HG03095 (cell line): ENCODE measurements around the gene MKRN2.
"Not testable (repeated sequence)": the region's sequence is repeated elsewhere in the genome, so short reads cannot be mapped to it uniquely, and the experiment has no call there.

Experiments
- ATAC-seq: cut with Tn5 transposase; IDR thresholded peaks from one replicate; pipeline ENCODE4 v1.9.1; 2021; ENCODE audit warnings: moderate library complexity; ENCODE audit not compliant: unreplicated experiment

MKRN2 gene

GRCh38 chr3:12586403-12586802 is 29.5 kb downstream of the MKRN2 start:
- ATAC-seq, result no peak

DNA sequence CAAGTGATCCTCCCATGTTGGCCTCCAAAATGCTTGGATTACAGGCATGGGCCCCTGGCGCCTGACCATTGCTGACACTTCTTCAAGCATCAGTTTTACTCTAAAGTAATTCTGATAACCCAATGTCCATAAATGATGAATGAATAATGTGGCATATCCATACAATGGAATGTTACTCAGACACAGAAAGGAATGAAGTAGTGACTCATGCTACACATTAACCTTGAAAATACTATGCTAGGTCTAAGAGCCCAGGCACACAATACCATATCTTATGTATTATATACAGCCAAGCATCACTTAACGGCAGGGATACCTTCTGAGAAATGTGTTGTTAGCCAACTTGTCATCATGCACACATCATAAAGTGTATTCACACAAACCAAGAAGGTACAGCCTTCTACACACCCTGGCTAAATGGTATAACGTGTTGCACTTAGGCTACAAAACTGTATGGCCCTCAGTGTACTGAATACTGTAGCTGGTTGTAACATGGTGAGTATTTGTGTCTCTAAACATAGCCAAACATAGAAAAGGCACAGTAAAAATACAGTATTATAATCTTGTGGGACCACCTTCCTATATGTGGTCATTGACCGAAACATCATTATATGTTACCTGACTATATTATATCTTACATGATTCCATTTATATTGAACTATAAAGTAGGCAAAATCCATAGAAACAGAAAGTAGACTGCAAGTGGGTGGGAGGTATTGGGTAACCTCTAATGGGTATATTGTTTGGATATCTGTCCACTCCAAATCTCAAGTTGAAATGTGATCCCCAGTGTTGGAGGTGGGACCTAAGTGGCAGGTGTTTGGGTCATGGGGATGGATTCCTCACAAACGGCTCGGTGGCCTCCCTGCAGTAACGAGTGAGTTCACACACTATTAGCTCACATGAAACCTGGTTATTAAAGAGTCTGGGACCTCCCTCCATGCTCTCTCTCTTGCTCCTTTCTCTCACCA is 31.4 kb downstream of the MKRN2 start:
- no peak for ATAC-seq

DNA sequence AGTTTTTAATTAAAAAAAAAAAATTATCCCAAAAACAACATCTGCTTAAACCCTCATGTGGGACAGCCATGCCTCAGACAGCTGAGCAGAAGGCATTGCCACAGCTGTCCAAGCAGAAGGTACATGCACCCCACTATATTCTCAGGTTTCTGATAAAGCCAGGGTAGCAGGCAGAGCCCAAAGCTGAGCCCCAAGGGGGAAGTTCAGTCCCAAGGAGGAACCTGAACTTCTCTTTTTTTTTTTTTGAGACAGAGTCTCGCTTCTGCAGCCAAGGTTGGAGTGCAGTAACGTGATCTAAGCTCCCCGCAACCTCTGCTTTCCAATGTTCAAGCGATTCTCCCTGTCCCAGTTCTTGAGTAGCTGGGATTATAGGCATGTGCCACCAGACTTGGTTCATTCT is 33.2 kb downstream of the MKRN2 start:
- ATAC-seq, result no peak

DNA sequence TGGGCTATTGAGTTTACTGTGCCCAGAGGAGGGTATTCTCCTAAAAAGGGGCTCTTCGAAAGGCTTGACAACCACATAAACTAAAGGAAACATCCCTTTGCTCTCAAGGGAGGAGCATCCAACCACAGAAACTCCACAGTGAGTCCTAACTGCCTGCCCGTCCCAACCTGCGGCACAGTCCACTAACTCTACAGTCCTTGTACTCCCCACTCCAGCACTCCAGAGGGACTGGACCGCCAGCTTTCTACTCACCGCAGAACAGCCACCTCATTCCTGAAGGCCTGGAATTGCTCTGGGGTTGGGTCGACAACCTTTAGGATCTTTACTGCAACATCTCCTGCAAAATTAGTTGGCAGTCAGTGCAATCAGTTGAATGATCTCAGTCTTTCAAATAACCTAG is 34.6 kb downstream of the MKRN2 start:
- no peak for ATAC-seq

DNA sequence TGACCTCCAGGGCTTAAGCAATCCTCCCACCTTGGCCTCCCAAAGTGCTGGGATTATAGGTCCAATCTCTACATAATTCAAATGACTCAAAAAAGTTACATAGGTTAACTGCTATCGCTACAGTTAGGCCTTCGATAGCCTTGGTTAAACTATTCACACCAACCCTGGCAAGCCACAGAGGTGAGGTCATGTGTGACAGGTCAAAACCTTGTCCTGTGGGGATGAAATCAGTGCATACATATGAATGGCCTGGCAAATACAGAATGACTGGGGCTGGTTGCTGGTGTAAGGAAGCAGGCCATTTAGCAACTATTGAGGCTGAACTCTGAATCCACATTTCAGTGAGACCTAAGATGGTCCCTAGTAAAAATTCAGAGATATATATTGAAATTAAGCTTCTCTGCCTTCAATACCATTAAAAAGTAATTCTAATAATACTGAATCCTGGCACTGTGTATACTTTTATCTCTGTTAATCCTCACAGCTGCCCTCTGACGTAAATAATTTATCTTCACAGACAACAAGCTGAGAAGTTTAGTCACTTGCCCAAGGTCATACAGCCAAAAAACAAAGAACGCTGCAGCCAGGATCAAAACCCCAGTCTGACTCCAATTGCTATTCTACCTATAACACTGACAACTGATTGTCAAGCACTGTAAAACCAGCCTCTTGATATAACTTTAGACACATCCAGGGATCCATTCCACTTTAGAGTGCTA is 35.3 kb downstream of the MKRN2 start:
- no peak for ATAC-seq

DNA sequence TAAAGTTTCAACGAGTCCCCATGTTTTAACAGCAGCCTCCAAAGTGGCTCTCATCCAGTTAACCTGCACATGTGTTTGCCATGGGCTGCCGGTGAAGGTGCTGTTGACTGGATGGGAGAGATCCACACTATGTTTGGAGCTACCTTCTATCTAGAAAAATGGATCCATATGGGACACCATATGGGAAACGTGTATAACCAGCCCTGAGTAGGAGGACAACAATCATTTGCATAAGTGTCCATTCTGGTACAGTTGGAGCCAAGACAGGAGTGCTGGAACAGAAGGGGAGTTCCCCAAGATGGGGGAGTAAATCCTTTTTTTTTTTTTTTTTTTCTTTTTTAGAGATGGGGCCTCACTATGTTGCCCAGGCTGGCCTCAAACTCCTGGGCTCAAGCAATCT is 36.6 kb downstream of the MKRN2 start:
- no peak for ATAC-seq

GRCh38 chr3:12598890-12599289 is 42.0 kb downstream of the MKRN2 start:
- no peak for ATAC-seq

DNA sequence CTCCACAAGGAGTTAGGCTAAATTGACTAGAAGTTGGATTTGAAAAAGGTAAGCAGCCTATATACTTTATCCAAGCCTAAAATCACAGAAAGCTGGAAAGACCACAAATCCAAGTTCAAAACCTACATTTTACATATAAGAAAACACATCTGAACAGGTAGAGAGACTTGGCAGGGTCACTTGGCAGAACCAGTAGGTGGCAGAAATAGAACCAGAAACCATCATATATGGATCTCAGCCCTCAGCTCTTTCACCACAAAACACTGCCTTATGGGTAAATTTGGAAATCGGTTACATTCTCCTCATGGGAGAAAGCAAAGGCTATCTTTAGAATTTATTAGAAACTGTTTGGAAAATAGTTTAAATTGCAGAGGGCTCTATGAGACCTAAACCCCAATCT is 44.2 kb downstream of the MKRN2 start:
- no peak for ATAC-seq

DNA sequence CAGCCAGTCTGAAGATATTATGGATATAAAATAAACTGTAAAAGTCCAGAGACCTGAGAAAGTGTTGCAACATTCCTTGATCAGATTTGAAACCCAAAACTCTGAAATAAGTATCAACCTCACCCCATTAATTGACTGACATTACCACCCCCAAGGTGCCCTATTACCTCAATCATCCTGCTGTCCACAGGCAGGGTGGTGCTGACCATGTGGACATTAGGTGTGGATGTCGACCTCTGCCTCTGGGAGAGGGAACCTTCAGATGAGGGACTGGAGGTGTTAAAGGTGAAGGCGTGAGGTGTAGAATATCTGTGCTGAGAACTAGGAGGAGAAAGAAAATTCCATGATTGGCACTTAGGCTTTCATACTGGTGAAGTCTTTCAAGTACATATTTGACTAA is 47.1 kb downstream of the MKRN2 start:
- ATAC-seq, result no peak

GRCh38 chr3:12608376-12608775 is 51.5 kb downstream of the MKRN2 start:
- no peak for ATAC-seq

DNA sequence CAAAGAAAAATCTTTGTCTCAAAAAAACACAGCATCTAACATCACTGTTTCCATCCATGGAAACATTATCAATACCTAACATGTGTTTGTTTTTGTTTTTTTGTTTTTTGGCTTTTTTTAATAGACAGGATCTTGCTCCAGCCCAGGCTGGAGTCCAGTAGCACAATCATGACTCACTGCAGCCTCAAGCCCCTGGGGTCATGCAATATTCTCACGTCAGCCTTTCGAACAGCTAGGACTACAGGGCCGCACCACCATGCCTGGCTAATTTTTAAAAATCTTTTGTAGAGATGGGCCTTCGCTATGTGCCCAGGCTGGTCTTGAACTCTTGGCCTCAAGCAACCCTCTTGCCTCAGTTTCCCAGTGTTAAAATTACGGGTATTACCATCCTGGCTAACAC is 54.2 kb downstream of the MKRN2 start:
- no peak for ATAC-seq

DNA sequence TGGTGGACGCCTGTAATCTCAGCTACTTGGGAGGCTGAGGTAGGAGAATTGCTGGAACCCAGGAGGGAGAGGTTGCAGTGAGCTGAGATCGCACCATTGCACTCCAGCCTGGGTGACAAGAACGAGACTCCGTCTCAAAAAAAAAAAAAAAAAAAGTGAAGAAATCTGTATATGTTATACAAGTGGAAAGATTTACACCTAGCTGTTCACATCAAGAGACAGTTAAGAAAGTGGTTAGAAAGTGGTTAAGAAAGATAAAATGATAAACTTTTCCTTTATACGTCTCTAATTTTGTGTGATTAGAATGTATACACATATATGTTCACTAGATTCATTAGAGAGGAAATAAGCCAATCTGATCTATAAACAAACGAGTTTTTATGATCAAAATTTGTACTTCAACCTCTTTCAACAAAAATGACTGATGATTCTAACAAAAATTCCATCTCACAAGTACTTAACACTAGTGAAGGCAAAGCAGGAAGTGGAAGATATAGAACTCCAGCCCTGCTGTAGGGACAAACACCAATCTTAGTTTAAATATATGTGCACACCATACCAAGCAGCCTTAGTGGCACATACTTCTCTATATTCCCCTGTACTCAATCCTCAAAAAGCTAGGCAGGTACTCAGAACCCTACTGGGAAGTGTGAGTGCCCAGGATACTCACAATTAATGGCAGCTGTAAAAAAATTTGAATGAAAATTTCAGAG is 55.8 kb downstream of the MKRN2 start:
- ATAC-seq, result no peak

GRCh38 chr3:12613250-12613649 is 56.4 kb downstream of the MKRN2 start:
- ATAC-seq, result no peak

GRCh38 chr3:12615266-12615665 is 58.4 kb downstream of the MKRN2 start:
- ATAC-seq, result no peak

DNA sequence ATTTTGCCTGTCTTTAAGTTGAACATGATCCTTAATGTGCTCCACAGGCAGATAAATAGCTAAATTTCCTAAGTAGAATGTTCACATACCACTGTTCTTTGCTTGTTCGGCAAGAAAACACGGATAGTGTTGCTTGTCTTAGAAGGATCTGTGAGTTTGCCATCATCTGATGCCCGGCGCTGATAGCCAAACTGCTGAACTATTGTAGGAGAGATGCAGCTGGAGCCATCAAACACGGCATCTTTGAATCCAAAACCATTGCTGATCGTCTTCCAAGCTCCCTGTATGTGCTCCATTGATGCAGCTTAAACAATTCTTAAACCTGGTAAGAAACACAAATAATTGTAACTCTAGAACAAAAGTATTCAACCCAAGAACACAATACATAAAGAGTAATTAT is 61.5 kb downstream of the MKRN2 start:
- ATAC-seq, result no peak

GRCh38 chr3:12620305-12620704 is 63.4 kb downstream of the MKRN2 start:
- ATAC-seq, result no peak

- ATAC-seq, result no peak
Observed at GRCh38 chr3:12620729-12621128, 63.8 kb downstream of the MKRN2 start.

- ATAC-seq, result no peak
Observed at GRCh38 chr3:12622335-12622734, 65.4 kb downstream of the MKRN2 start.

DNA sequence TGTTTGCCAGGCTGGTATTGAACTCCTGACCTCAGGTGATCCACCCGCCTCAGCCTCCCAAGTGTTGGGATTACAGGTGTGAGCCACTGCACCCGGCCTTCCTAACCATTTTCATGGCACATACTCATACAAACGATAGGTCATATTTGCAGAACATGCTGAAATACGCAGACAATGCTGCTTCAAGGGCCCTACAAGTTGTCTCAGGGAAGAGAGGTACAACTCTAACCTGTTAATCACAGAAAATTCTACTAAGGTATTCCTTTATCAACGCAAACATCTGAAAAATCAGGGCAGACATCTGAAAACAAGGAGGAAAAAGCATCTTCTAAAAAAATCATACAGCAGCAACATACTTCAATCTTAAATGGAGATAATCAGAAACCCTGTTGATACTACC is 67.2 kb downstream of the MKRN2 start:
- ATAC-seq, result no peak

GRCh38 chr3:12624964-12625363 is 68.1 kb downstream of the MKRN2 start:
- not testable (repeated sequence) for ATAC-seq

GRCh38 chr3:12627370-12627769 is 70.5 kb downstream of the MKRN2 start:
- no peak for ATAC-seq

DNA sequence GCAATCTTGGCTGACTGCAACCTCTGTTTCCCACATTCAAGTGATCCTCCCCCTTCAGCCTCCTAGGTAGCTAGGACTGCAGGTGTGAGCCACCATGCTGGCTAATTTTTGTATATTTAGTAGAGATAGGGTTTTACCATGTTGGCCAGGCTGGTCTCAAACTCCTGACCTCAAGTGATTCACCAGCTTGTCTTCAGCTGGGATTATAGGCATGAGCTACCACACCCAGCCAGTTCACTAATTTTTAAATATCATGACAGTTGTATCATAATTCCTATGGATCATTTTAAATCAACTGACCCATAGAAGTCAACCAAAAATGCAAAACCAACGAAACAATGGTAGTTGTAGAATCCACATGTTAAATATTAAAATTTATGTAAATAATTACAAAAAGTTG is 71.9 kb downstream of the MKRN2 start:
- no peak for ATAC-seq
